Caco-2 (cell line): Measurements from ENCODE around the gene EGFR. TPM values are rescaled to one million over a fixed set of nuclear protein-coding genes. Genes with fewer than 3 reads are reported as not detected.

Experiments
- BruUV-seq: library from RNA; stranded (reverse); fragments of 400-500 nt; replicated peaks from 2 replicates; lab custom pipeline; 2021; lab: Mats Ljungman, UMichigan
- CTCF ChIA-PET: fragments of 300-600 bp; sonication (Branson Sonifier 250); formaldehyde crosslinking; loops from one replicate; lab custom pipeline; 2022; ENCODE audit warnings: antibody characterized with exemption; lab: Charles Lee
- POLR2A ChIA-PET: fragments of 300-600 bp; sonication (Branson Sonifier 250); formaldehyde crosslinking; loops from one replicate; lab custom pipeline; 2022; ENCODE audit warnings: antibody characterized with exemption; lab: Charles Lee
- DNase-seq, 2 experiments: peaks; one replicate each; pipeline versions ENCODE4 v3.0.0 to v3.0.0-alpha.2; 2020 to 2022
- H3K27me3 ChIP-seq: replicated peaks from 2 replicates; pipeline ENCODE4 v1.6.0; 2011; ENCODE audit warnings: low read length; ENCODE audit not compliant: control insufficient read depth, insufficient read depth
- H3K36me3 ChIP-seq: 2 replicates; pipeline ENCODE4 v1.5.1; 2011; ENCODE audit warnings: low read length; ENCODE audit not compliant: control insufficient read depth, insufficient read depth
- H3K4me1 ChIP-seq: fragments of 250-450 bp; sonication (Bioruptor Pico); 2 replicates; pipeline ENCODE4 v1.5.1; 2020; ENCODE audit warnings: mild to moderate bottlenecking
- H3K4me3 ChIP-seq: 2 replicates; pipeline ENCODE4 v1.5.1; 2011; ENCODE audit warnings: low read depth, mild to moderate bottlenecking, control low read depth, low read length
- H3K9me3 ChIP-seq: fragments of 250-450 bp; sonication (Bioruptor Pico); 2 replicates; pipeline ENCODE4 v1.5.1; 2020; ENCODE audit warnings: mild to moderate bottlenecking, moderate library complexity
- H3K27ac Mint-ChIP-seq: one replicate; pipeline ENCODE4 v1.8.0; 2022; ENCODE audit warnings: mixed read lengths; ENCODE audit not compliant: unreplicated experiment
- H3K27me3 Mint-ChIP-seq: one replicate; pipeline ENCODE4 v1.8.0; 2022; ENCODE audit warnings: mixed read lengths; ENCODE audit not compliant: insufficient read depth, unreplicated experiment
- H3K36me3 Mint-ChIP-seq: one replicate; pipeline ENCODE4 v1.8.0; 2022; ENCODE audit warnings: mild to moderate bottlenecking, mixed read lengths; ENCODE audit not compliant: insufficient read depth, unreplicated experiment
- H3K4me1 Mint-ChIP-seq: one replicate; pipeline ENCODE4 v1.8.0; 2022; ENCODE audit warnings: low read depth, mixed read lengths; ENCODE audit not compliant: unreplicated experiment
- H3K4me3 Mint-ChIP-seq: one replicate; pipeline ENCODE4 v1.8.0; 2022; ENCODE audit warnings: mild to moderate bottlenecking, moderate library complexity, mixed read lengths; ENCODE audit not compliant: unreplicated experiment
- H3K9me3 Mint-ChIP-seq: one replicate; pipeline ENCODE4 v1.8.0; 2022; ENCODE audit warnings: mixed read lengths; ENCODE audit not compliant: unreplicated experiment
- intact Hi-C: fragments of 100-400 bp; cut with micrococcal nuclease; formaldehyde crosslinking; loops from one replicate; pipeline ENCODE4 v1.10.0; 2022; ENCODE audit not compliant: unreplicated experiment
- total RNA-seq: library from RNA; stranded (reverse); gene quantifications from 2 replicates; pipeline ENCODE4 v1.2.3, GENCODE V29; 2022
- TF ChIP-seq, protein P1 (sequence below), 2 experiments: fragments of 200-600 bp in 1 of 2; IDR thresholded peaks; 1 replicate in 1 of 2; 2 replicates in 1 of 2; pipeline versions ENCODE4 v1.5.1 to v1.8.0; 2011 to 2022; ENCODE audit warnings: antibody characterized with exemption in 1 of 2, control low read depth in 1 of 2, inconsistent platforms in 1 of 2, low read depth in 1 of 2, low read length in 1 of 2, mild to moderate bottlenecking in 1 of 2, moderate library complexity in 1 of 2; ENCODE audit not compliant: insufficient read depth in 1 of 2, severe bottlenecking in 1 of 2, unreplicated experiment in 1 of 2

Gene EGFR
- total RNA-seq, 1 experiment from 2014 or later = 60.1 TPM

DNA sequence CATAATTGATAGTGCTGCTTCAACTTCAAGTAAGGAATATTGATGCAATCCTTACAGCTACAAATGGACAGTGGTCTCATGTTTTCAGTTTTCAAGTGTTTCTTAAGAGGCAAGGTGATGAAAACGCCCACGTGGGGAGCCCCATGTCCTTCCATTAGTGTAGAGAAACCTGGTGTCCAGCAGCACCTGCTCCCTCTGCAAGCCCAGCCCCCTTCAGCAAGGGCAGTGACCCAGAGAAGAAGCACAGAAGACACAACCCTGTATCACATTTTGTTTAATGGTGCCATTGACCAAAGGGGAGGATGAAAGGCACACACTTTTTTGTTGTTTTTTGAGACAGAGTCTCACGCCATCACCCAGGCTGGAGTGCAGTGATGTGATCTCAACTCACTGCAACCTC lies 143.7 kb downstream of the EGFR start:
- CTCF ChIA-PET = no interaction called here
- no TSS peak for BruUV-seq
- TF ChIP-seq, protein P1, sequence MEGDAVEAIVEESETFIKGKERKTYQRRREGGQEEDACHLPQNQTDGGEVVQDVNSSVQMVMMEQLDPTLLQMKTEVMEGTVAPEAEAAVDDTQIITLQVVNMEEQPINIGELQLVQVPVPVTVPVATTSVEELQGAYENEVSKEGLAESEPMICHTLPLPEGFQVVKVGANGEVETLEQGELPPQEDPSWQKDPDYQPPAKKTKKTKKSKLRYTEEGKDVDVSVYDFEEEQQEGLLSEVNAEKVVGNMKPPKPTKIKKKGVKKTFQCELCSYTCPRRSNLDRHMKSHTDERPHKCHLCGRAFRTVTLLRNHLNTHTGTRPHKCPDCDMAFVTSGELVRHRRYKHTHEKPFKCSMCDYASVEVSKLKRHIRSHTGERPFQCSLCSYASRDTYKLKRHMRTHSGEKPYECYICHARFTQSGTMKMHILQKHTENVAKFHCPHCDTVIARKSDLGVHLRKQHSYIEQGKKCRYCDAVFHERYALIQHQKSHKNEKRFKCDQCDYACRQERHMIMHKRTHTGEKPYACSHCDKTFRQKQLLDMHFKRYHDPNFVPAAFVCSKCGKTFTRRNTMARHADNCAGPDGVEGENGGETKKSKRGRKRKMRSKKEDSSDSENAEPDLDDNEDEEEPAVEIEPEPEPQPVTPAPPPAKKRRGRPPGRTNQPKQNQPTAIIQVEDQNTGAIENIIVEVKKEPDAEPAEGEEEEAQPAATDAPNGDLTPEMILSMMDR (IDR thresholded peaks at IDR 0.05; ENCODE audit: insufficient read depth in 1 of 2, low read depth in 1 of 2, low read length in 1 of 2, severe bottlenecking in 1 of 2, unreplicated experiment in 1 of 2) = no peak
- Mint-ChIP-seq H3K27ac (no peak overlapping the region), H3K4me1 (no peaks in the 10 kb centered on the region), H3K9me3 (peaks cover 11% of the 10 kb centered on the region), H3K27me3 (no peaks in the 10 kb centered on the region), H3K36me3 (peaks cover 16% of the 10 kb centered on the region), H3K4me3 (no peak overlapping the region)
- no peaks in the 10 kb centered on the region for H3K27me3 ChIP-seq
- peaks cover 2% of the 10 kb centered on the region for H3K36me3 ChIP-seq
- intact Hi-C loops = no loop called here
- H3K4me1 ChIP-seq = no peaks in the 10 kb centered on the region
- H3K4me3 ChIP-seq = no peak overlapping the region
- POLR2A ChIA-PET = no interaction called here
- no peak for DNase-seq
- no peaks in the 10 kb centered on the region for H3K9me3 ChIP-seq

DNA sequence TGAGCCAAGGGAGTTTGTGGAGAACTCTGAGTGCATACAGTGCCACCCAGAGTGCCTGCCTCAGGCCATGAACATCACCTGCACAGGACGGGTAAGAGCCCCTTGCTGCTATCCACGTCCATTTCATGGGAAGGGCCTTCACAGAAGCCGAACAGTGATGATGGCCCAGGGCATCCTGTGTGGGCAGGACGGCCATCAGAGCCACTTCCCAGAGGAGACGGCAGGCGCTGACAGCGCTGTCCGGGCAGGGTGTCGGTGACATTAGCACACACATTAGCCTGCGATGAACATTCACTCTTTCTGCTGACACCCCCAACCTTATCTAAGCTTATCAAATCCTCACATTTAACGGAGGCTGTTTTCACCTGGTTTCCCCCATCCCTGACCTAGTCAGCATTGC lies 144.9 kb downstream of the EGFR start:
- peaks cover 11% of the 10 kb centered on the region for H3K9me3 Mint-ChIP-seq
- Histone ChIP-seq H3K4me3 (no peak overlapping the region), H3K9me3 (no peaks in the 10 kb centered on the region), H3K36me3 (no peaks in the 10 kb centered on the region; the same call in 1 of the 2 replicates), H3K27me3 (no peaks in the 10 kb centered on the region), H3K4me1 (no peaks in the 10 kb centered on the region)
- H3K27me3 Mint-ChIP-seq = no peaks in the 10 kb centered on the region
- no peak overlapping the region for H3K4me3 Mint-ChIP-seq
- intact Hi-C loops = no loop called here
- TF ChIP-seq, protein P1 (IDR thresholded peaks at IDR 0.05; ENCODE audit: insufficient read depth in 1 of 2, low read depth in 1 of 2, low read length in 1 of 2, severe bottlenecking in 1 of 2, unreplicated experiment in 1 of 2) = no peak
- DNase-seq = no peak
- ChIA-PET CTCF (no interaction called here), POLR2A (no interaction called here)
- no peak overlapping the region for H3K27ac Mint-ChIP-seq
- no peaks in the 10 kb centered on the region for H3K4me1 Mint-ChIP-seq
- BruUV-seq = no TSS peak
- H3K36me3 Mint-ChIP-seq = peaks cover 16% of the 10 kb centered on the region

DNA sequence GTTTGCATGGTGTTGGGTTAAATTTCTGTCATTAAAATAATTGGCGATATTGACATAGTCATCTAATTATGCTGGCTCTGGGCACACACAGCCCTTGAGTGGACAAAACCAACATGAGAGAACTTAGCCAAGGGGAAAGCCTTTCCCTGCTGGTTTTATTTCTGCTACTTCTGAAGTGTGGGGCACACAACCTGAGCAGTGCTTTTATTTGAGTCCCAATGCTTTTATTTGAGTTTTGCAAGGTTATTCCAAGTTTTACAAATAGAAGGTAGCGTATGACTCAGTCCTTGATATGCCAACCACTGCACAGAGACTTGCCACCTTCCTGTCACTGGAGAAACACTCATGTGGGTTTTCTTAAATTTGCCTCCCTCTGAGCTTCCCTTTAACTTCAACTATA lies 145.7 kb downstream of the EGFR start:
- TF ChIP-seq, protein P1 (IDR thresholded peaks at IDR 0.05; ENCODE audit: insufficient read depth in 1 of 2, low read depth in 1 of 2, low read length in 1 of 2, severe bottlenecking in 1 of 2, unreplicated experiment in 1 of 2) = no peak
- no peak overlapping the region for H3K27ac Mint-ChIP-seq
- Histone ChIP-seq H3K27me3 (no peaks in the 10 kb centered on the region), H3K36me3 (no peaks in the 10 kb centered on the region; the same call in 1 of the 2 replicates), H3K4me1 (no peaks in the 10 kb centered on the region), H3K4me3 (no peak overlapping the region), H3K9me3 (no peaks in the 10 kb centered on the region)
- CTCF ChIA-PET = no interaction called here
- BruUV-seq = no TSS peak
- no peak for DNase-seq
- intact Hi-C loops = no loop called here
- H3K9me3 Mint-ChIP-seq = peaks cover 11% of the 10 kb centered on the region
- peaks cover 16% of the 10 kb centered on the region for H3K36me3 Mint-ChIP-seq
- POLR2A ChIA-PET = no interaction called here
- no peak overlapping the region for H3K4me3 Mint-ChIP-seq
- no peaks in the 10 kb centered on the region for H3K27me3 Mint-ChIP-seq
- H3K4me1 Mint-ChIP-seq = no peaks in the 10 kb centered on the region
